CD4-positive, alpha-beta T cell treated with Interleukin-17A for 4 hours (primary cell): ENCODE results near the gene VPS52.
"Not testable (repeated sequence)": the region's sequence is repeated elsewhere in the genome, so short reads cannot be mapped to it uniquely, and the experiment has no call there.

Experiments used
- DNase-seq: peaks from one replicate; pipeline ENCODE4 v3.0.0-alpha.2; 2020; ENCODE audit warnings: mixed read lengths

VPS52 gene

GRCh38 chr6:33249732-33250630 lies 21.7 kb downstream of the VPS52 start:
- DNase-seq = no peak

- peak; percentile 98 for DNase-seq
Measured at GRCh38 chr6:33248932-33249731, 22.5 kb downstream of the VPS52 start.

GRCh38 chr6:33248643-33248931 lies 23.1 kb downstream of the VPS52 start:
- no peak for DNase-seq

GRCh38 chr6:33247977-33248642 lies 23.6 kb downstream of the VPS52 start:
- peak; percentile 94 for DNase-seq

- DNase-seq = no peak
Measured at GRCh38 chr6:33243476-33243875, 28.2 kb downstream of the VPS52 start.

- no peak for DNase-seq
Measured at GRCh38 chr6:33241968-33242367, 29.7 kb downstream of the VPS52 start.

- DNase-seq = no peak
Measured at GRCh38 chr6:33237741-33238140, 33.9 kb downstream of the VPS52 start.

- DNase-seq = no peak
Measured at GRCh38 chr6:33236852-33237251, 34.8 kb downstream of the VPS52 start.

GRCh38 chr6:33236328-33236727 lies 35.3 kb downstream of the VPS52 start:
- DNase-seq = no peak

- DNase-seq = no peak
Measured at GRCh38 chr6:33235221-33235634, 36.4 kb downstream of the VPS52 start.

- not testable (repeated sequence) for DNase-seq
Measured at GRCh38 chr6:33226503-33227120, 45.1 kb downstream of the VPS52 start.

- no peak for DNase-seq
Measured at GRCh38 chr6:33217681-33218080, 54.0 kb downstream of the VPS52 start.

GRCh38 chr6:33217246-33217645 lies 54.4 kb downstream of the VPS52 start:
- no peak for DNase-seq

- DNase-seq = no peak
Measured at GRCh38 chr6:33216117-33216649, 55.5 kb downstream of the VPS52 start.

- DNase-seq = no peak
Measured at GRCh38 chr6:33215271-33216116, 56.2 kb downstream of the VPS52 start.

GRCh38 chr6:33213989-33214335 lies 57.7 kb downstream of the VPS52 start:
- DNase-seq = no peak

- peak; percentile 26 for DNase-seq
Measured at GRCh38 chr6:33213166-33213988, 58.3 kb downstream of the VPS52 start.

GRCh38 chr6:33212857-33213165 lies 58.9 kb downstream of the VPS52 start:
- no peak for DNase-seq

GRCh38 chr6:33211666-33212422 lies 59.8 kb downstream of the VPS52 start:
- no peak for DNase-seq

GRCh38 chr6:33211136-33211535 lies 60.5 kb downstream of the VPS52 start:
- no peak for DNase-seq
